Heart left ventricle (tissue), 13 donors: ENCODE results near the gene PATJ.

Source experiments
- CTCF ChIP-seq, 12 donors: fragments of 200-600 bp; sonication (generic) in 4 of 12; IDR thresholded peaks; one replicate each; pipeline versions ENCODE4 v1.5.0 to v1.8.0; 2018 to 2022; ENCODE audit warnings: antibody characterized with exemption in 12 of 12, mild to moderate bottlenecking in 5 of 12
- POLR2A ChIP-seq, 2 donors: fragments of 450-650 bp; IDR thresholded peaks; one replicate each; pipeline ENCODE4 v1.6.1; 2017; ENCODE audit warnings: antibody characterized with exemption in 2 of 2, mild to moderate bottlenecking in 2 of 2, moderate library complexity in 2 of 2
- donor health status: ischemic (EF 13 %, LVEDD 7.1; RV severe dilation, severe dysfunction).
- donor health status: DM: no; HTN: yes; CAD: no.
- donor health status: DM: no; HTN: no; CAD: no.
- donor health status: ischemic (EF 25% LVEDD 6.9; RV normal size, moderate dysfunction).
- donor health status: ischemic (EF 25% LVEDD 5.7; RV mildly dilated, moderate dysfunction).
- donor health status: ischemic (EF 35%, LVEDD 5.7; RV mildly dilated, moderate dysfunction).
- donor health status: nonischemic (EF 11% LVEDD 7.7; RV severe dilation, severe dysfunction).
- donor health status: DM: yes; HTN: yes; CAD: no.
- donor health status: PGD.
- donor health status: ischemic (EF 29% LVEDD 5.4; RV normal size, mild dysfunction).
- donor health status: nonischemic (EF 23%, LVEDD 6.1; RV moderate dilation, normal function).

DNA sequence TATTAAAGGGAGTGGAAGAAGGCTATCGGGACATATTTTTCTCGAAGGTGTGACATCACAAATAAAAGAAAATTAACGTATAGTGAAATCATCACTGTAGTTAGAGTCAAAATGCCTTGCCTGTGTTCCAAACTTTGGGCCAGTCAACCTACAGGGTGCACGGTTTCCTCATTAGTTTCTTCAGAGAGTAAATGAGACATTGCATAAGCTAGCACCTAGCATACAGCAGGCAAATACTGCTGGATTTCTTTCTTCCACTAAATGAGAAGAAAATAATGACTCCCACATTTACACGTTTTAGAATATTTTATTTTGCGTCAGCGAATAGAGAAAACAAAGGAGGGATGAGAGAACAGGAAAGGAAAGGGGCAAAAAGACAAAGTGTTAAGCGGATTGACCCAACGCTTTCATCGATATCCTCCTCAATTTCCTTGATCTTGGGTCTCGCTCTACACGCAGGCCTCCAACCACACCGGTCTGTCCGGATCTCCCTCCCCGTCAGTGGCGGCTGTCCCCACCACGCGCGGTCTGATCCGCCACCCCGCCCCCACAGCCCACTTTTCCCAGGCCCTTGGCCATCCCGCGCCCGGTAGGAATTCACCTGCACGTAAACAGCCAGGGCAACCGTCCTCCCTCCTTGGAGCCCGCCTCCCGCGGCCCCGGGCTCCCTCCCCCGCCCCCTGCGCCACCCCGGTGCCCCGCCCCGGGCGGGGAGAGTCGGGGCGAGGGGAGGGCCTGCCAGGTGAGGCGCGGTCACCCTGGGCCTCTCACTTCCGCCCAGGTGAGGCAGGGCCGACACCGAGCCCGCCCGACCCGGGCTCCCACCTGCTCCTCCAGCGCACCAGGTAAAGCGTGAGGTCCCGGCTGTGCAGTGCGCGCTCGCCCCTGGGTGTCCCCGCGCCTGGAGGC, at the start of gene PATJ:
- TF ChIP-seq CTCF (IDR thresholded peaks at IDR 0.05), result no peak
- TF ChIP-seq POLR2A (IDR thresholded peaks at IDR 0.05), result no peak
